Body of pancreas (tissue), 4 donors: ENCODE results near the gene NELFB.

ENCODE experiments used
- POLR2A ChIP-seq, 3 donors: fragments of 450-650 bp; IDR thresholded peaks; one replicate each; pipeline ENCODE4 v1.6.1; 2016; ENCODE audit warnings: antibody characterized with exemption in 3 of 3, mild to moderate bottlenecking in 2 of 3
- TF ChIP-seq, protein P1 (sequence below), 7 experiments: fragments of 450-650 bp in 4 of 7; fragments of 200-600 bp in 3 of 7; sonication (generic) in 3 of 7; IDR thresholded peaks; one replicate each; pipeline ENCODE4 v1.5.1; 2016 to 2019; ENCODE audit warnings: antibody characterized with exemption in 7 of 7

DNA sequence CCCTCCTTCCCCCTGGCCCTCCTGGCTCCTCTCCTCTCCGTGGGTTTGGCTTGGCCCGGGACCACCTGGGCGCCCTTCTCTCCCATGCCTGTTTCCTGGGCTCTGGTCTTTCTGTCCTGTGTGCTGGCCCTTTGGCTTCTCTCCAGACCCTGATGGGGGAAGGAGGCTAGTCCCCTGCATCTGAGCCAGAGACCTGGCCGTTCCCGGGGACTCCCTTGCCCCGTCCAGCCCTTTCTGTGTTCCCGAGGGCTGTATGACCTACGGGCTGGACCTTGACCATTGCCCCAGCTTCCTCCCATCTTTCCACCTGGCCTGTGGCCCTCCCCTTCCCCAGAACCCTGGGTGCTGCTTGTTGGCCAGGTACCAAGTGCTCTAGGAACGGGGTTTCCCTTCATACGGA, 8.4 kb downstream of the NELFB start:
- TF ChIP-seq, protein P1, sequence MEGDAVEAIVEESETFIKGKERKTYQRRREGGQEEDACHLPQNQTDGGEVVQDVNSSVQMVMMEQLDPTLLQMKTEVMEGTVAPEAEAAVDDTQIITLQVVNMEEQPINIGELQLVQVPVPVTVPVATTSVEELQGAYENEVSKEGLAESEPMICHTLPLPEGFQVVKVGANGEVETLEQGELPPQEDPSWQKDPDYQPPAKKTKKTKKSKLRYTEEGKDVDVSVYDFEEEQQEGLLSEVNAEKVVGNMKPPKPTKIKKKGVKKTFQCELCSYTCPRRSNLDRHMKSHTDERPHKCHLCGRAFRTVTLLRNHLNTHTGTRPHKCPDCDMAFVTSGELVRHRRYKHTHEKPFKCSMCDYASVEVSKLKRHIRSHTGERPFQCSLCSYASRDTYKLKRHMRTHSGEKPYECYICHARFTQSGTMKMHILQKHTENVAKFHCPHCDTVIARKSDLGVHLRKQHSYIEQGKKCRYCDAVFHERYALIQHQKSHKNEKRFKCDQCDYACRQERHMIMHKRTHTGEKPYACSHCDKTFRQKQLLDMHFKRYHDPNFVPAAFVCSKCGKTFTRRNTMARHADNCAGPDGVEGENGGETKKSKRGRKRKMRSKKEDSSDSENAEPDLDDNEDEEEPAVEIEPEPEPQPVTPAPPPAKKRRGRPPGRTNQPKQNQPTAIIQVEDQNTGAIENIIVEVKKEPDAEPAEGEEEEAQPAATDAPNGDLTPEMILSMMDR (IDR thresholded peaks at IDR 0.05): no peak
- no peak for TF ChIP-seq POLR2A (IDR thresholded peaks at IDR 0.05)
